Panc1 (cell line): ENCODE results near the gene FGG.

Source experiments
- CTCF ChIP-seq: fragments of 450-650 bp; IDR thresholded peaks from 2 replicates; pipeline ENCODE4 v1.5.1; 2017; ENCODE audit warnings: mild to moderate bottlenecking
- POLR2AphosphoS5 ChIP-seq: IDR thresholded peaks from 2 replicates; pipeline ENCODE4 v1.6.1; 2012; ENCODE audit warnings: mild to moderate bottlenecking, low read depth, low read length, moderate library complexity
- SIN3A ChIP-seq: IDR thresholded peaks from 2 replicates; pipeline ENCODE4 v1.6.1; 2012; ENCODE audit warnings: low read depth, mild to moderate bottlenecking, low read length, moderate library complexity, borderline replicate concordance; ENCODE audit not compliant: insufficient read depth

DNA sequence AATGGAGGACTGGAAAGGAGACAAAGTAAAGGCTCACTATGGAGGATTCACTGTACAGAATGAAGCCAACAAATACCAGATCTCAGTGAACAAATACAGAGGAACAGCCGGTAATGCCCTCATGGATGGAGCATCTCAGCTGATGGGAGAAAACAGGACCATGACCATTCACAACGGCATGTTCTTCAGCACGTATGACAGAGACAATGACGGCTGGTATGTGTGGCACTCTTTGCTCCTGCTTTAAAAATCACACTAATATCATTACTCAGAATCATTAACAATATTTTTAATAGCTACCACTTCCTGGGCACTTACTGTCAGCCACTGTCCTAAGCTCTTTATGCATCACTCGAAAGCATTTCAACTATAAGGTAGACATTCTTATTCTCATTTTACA is 42.9 kb downstream of the FGG start:
- no peak for TF ChIP-seq CTCF
- TF ChIP-seq POLR2AphosphoS5 = no peak
- no peak for TF ChIP-seq SIN3A
